Type B pancreatic cell (in vitro differentiated cells): ENCODE data around the gene RCBTB2. TPM values are rescaled to one million over a fixed set of nuclear protein-coding genes. Genes with fewer than 3 reads are reported as not detected.

Experiments used
- DNase-seq: peaks from one replicate; pipeline ENCODE4 v3.0.0; 2021; ENCODE audit warnings: mixed read lengths; ENCODE audit not compliant: unreplicated experiment; ENCODE audit errors: extremely low spot score
- H3K27ac Mint-ChIP-seq: 2 replicates; pipeline ENCODE4 v1.8.0; 2021; ENCODE audit warnings: mild to moderate bottlenecking, mixed read lengths
- H3K27me3 Mint-ChIP-seq: 2 replicates; pipeline ENCODE4 v1.8.0; 2021; ENCODE audit warnings: mixed read lengths
- H3K36me3 Mint-ChIP-seq: 2 replicates; pipeline ENCODE4 v1.8.0; 2021; ENCODE audit warnings: mixed read lengths
- H3K4me1 Mint-ChIP-seq: one replicate; pipeline ENCODE4 v1.8.0; 2021; ENCODE audit warnings: mixed read lengths; ENCODE audit not compliant: unreplicated experiment
- H3K4me3 Mint-ChIP-seq: 2 replicates; pipeline ENCODE4 v1.8.0; 2021; ENCODE audit warnings: mild to moderate bottlenecking, mixed read lengths
- H3K9me3 Mint-ChIP-seq: 2 replicates; pipeline ENCODE4 v1.8.0; 2021; ENCODE audit warnings: mixed read lengths
- total RNA-seq: library from RNA; stranded (reverse); gene quantifications from 2 replicates; pipeline ENCODE4 v1.2.1, GENCODE V29; 2021; ENCODE audit warnings: low replicate concordance
- TF ChIP-seq, protein P1 (sequence below): fragments of 200-600 bp; sonication (generic); conservative IDR thresholded peaks from 2 replicates; pipeline ENCODE4 v1.5.0; 2021; ENCODE audit warnings: antibody characterized with exemption, mild to moderate bottlenecking

Gene RCBTB2
- total RNA-seq, 1 donor from 2014 or later = 21.5 TPM

DNA sequence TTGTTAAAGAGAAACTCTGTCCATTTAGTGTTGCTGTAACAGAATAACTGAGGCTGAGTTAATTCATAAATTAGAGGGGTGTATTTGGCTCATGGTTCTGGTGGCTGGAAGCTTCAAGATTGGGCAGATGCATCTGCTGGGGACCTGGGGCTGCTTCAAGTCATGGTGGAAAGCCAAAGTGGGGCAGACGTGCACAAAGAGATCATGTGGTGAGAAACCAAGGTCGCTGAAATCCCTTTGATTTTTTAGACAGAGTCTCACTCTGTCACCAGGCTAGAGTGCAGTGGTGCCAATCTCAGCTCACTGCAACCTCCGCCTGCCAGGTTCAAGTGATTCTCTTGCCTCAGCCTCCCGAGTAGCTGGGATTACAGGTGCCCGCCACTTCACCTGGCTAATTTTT lies 46.0 kb downstream of the RCBTB2 start:
- peaks cover 25% of the 10 kb centered on the region for H3K36me3 Mint-ChIP-seq
- no peaks in the 10 kb centered on the region for H3K27me3 Mint-ChIP-seq
- no peak for DNase-seq
- H3K27ac Mint-ChIP-seq = no peak overlapping the region
- no peaks in the 10 kb centered on the region for H3K9me3 Mint-ChIP-seq
- H3K4me1 Mint-ChIP-seq = no peaks in the 10 kb centered on the region
- no peak overlapping the region for H3K4me3 Mint-ChIP-seq
- TF ChIP-seq, protein P1, sequence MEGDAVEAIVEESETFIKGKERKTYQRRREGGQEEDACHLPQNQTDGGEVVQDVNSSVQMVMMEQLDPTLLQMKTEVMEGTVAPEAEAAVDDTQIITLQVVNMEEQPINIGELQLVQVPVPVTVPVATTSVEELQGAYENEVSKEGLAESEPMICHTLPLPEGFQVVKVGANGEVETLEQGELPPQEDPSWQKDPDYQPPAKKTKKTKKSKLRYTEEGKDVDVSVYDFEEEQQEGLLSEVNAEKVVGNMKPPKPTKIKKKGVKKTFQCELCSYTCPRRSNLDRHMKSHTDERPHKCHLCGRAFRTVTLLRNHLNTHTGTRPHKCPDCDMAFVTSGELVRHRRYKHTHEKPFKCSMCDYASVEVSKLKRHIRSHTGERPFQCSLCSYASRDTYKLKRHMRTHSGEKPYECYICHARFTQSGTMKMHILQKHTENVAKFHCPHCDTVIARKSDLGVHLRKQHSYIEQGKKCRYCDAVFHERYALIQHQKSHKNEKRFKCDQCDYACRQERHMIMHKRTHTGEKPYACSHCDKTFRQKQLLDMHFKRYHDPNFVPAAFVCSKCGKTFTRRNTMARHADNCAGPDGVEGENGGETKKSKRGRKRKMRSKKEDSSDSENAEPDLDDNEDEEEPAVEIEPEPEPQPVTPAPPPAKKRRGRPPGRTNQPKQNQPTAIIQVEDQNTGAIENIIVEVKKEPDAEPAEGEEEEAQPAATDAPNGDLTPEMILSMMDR = no peak

DNA sequence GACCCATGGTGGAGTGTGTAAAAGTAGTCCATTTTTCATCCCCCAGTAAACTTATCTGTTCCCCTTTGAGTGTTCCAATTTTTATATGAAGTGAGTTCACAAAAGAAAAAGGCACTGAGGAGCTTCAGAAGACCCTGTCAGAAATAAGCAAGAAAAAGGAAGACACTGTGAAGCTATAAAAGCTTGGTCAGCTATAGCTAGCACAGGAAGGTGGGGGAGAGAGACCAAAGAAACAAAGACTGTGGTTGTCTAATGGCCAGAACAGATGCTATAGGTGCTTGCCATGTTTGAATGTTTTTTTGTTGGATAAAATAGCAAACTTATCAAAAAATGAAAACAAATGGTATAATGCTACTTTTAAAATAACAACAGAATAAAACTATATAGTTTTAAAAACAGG lies 46.5 kb downstream of the RCBTB2 start:
- TF ChIP-seq, protein P1 = no peak
- H3K36me3 Mint-ChIP-seq = peaks cover 25% of the 10 kb centered on the region
- no peak overlapping the region for H3K27ac Mint-ChIP-seq

DNA sequence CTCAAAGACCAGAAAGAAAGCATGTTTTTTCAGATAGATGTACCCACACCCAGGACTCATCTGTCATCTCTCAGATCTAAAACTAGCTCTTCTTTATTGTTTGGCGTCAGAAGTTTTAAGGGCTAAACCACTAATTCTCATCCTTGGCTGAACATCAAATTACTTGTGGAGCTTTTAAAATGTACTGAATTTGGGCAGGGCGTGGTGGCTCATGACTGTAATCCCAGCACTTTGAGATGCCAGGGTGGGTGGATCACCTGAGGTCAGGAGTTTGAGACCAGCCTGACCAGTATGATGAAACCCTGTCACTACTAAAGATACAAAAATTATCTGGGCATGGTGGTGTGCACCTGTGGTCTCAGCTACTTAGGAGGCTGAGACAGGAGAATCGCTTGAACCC lies 47.4 kb downstream of the RCBTB2 start:
- H3K4me3 Mint-ChIP-seq = no peak overlapping the region
- H3K9me3 Mint-ChIP-seq = no peaks in the 10 kb centered on the region
- TF ChIP-seq, protein P1 = no peak
- no peak for DNase-seq
- no peaks in the 10 kb centered on the region for H3K4me1 Mint-ChIP-seq
- no peaks in the 10 kb centered on the region for H3K27me3 Mint-ChIP-seq
- peak overlapping the region; percentile 19 for H3K27ac Mint-ChIP-seq
- H3K36me3 Mint-ChIP-seq = peaks cover 25% of the 10 kb centered on the region

More for the DNA sequence above, 46.5 kb downstream of the RCBTB2 start:
- Mint-ChIP-seq H3K9me3 (no peaks in the 10 kb centered on the region), H3K4me1 (no peaks in the 10 kb centered on the region), H3K27me3 (no peaks in the 10 kb centered on the region), H3K4me3 (no peak overlapping the region)
- DNase-seq = no peak

DNA sequence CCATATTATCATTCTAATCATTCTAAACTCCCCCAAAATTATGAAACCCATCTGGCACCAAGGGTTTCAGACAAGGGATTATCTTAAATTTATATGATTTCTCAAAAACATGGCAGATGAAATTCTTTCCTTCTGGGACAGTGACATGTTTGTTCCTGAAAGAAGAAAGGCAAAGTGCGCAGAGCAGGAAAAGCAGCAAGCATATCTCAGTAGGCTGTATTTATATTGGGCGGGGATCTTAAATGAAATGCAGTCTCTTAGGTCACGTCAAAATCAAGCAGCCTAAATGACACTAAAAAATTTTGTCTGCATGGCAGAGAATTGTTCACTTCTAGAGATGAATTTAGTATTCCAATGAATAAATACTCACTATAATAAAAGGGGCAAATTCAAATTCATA lies 49.3 kb downstream of the RCBTB2 start:
- Mint-ChIP-seq H3K27me3 (no peaks in the 10 kb centered on the region), H3K27ac (peak overlapping the region; percentile 44), H3K36me3 (peaks cover 20% of the 10 kb centered on the region), H3K4me1 (no peaks in the 10 kb centered on the region), H3K4me3 (no peak overlapping the region), H3K9me3 (no peaks in the 10 kb centered on the region)
- DNase-seq = no peak
- TF ChIP-seq, protein P1 = no peak

DNA sequence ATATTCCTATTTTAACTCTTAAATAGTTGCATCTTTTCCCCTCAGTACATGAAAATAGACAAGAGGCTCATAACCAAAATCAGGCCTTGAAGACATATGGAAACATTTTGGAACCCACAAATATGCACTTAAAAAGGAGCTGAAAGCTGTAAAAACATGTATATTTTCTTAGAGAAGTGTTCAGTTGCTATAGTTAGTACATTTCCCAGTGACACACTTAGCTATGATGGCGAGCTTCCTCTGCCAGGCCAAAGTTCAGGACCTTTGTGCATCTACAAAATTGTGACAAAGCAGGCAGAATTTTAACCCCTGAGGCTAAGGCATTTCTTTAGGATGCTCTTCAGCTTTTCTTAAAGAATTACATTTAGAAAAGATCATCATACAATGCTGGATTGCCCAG lies 54.5 kb downstream of the RCBTB2 start:
- DNase-seq = no peak
- peaks cover 3% of the 10 kb centered on the region for H3K4me1 Mint-ChIP-seq
- no peak overlapping the region for H3K27ac Mint-ChIP-seq
- no peak overlapping the region for H3K4me3 Mint-ChIP-seq
- H3K27me3 Mint-ChIP-seq = no peaks in the 10 kb centered on the region
- peaks cover 12% of the 10 kb centered on the region for H3K36me3 Mint-ChIP-seq
- no peaks in the 10 kb centered on the region for H3K9me3 Mint-ChIP-seq
- TF ChIP-seq, protein P1 = no peak
